WERI-Rb-1 (cell line): ENCODE measurements around the gene RARRES2.

Experiments
- DNase-seq: peaks from one replicate; pipeline ENCODE4 v3.0.0-alpha.2; 2020
- H3K27ac ChIP-seq: fragments of 250-450 bp; sonication (Bioruptor Pico); 2 replicates; pipeline ENCODE4 v1.5.1; 2020; ENCODE audit warnings: mild to moderate bottlenecking, moderate library complexity
- H3K27me3 ChIP-seq: fragments of 250-450 bp; sonication (Bioruptor Pico); 2 replicates; pipeline ENCODE4 v1.5.1; 2021; ENCODE audit warnings: mild to moderate bottlenecking, low read depth, moderate library complexity; ENCODE audit not compliant: insufficient read depth, severe bottlenecking
- H3K36me3 ChIP-seq: fragments of 250-450 bp; sonication (Bioruptor Pico); 2 replicates; pipeline ENCODE4 v1.5.1; 2020; ENCODE audit warnings: mild to moderate bottlenecking, moderate library complexity
- H3K4me3 ChIP-seq: 2 replicates; pipeline ENCODE4 v1.5.1; 2011; ENCODE audit warnings: low read depth, mild to moderate bottlenecking, control low read depth, low read length
- H3K9me3 ChIP-seq: fragments of 250-450 bp; sonication (Bioruptor Pico); 2 replicates; pipeline ENCODE4 v1.5.1; 2021; ENCODE audit warnings: mild to moderate bottlenecking, moderate library complexity; ENCODE audit not compliant: severe bottlenecking
- TF ChIP-seq, protein P1 (sequence below): IDR thresholded peaks from 2 replicates; pipeline ENCODE4 v1.5.1; 2011; ENCODE audit warnings: low read depth, mild to moderate bottlenecking, control low read depth, inconsistent platforms, low read length

The RARRES2 gene

DNA sequence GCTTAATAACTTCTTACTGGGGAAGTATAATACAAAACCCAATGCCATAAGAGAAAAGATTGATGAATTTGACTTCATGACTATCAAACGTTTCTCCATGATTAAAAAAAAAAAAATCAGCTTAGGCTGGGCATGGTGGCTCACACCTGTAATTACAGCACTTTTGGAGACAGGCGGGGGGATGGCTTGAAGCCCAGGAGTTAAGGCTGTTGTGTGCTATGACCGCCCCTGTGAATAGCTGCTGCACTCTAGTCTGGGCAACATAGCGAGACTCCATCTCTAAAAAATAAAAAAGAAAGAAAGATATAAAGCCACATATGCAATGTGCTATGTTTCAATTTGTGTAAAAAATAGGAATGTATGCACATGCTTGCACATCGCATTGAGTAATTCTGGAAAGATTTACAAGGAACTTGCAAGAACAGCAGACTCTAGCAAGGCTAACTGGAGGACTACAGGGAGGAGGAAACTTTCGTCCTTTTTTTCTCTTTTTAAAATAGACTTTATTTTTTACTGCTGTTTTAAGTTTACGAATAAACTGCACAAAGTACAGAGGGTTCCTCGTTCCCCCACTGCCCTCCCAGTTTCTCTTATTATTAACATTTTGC is 10.3 kb upstream of the RARRES2 start:
- Histone ChIP-seq H3K4me3 (no peak overlapping the region), H3K27ac (no peak overlapping the region), H3K9me3 (no peaks in the 10 kb centered on the region), H3K27me3 (no peaks in the 10 kb centered on the region), H3K36me3 (no peaks in the 10 kb centered on the region)
- no peak for DNase-seq
- TF ChIP-seq, protein P1, sequence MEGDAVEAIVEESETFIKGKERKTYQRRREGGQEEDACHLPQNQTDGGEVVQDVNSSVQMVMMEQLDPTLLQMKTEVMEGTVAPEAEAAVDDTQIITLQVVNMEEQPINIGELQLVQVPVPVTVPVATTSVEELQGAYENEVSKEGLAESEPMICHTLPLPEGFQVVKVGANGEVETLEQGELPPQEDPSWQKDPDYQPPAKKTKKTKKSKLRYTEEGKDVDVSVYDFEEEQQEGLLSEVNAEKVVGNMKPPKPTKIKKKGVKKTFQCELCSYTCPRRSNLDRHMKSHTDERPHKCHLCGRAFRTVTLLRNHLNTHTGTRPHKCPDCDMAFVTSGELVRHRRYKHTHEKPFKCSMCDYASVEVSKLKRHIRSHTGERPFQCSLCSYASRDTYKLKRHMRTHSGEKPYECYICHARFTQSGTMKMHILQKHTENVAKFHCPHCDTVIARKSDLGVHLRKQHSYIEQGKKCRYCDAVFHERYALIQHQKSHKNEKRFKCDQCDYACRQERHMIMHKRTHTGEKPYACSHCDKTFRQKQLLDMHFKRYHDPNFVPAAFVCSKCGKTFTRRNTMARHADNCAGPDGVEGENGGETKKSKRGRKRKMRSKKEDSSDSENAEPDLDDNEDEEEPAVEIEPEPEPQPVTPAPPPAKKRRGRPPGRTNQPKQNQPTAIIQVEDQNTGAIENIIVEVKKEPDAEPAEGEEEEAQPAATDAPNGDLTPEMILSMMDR: no peak

DNA sequence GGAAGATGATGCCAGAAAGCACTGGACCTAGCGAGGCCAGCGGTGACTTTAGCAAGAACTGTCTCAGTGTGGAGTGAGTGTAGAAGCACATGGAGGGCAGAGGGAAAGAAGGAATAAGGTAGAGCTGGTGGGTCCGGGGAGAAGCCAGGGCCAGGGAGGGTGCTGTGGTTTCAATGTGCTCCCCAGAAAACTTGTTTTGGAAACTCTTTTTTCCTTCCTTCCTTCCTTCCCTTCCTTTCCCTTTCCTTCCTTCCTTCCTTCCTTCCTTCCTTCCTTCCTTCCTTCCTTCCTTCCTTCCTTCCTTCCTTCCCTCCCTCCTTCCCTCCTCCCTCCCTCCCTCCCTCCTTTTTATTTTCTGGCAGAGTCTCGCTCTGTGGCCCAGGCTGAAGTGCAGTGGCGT is 5.5 kb upstream of the RARRES2 start:
- no peaks in the 10 kb centered on the region for H3K27me3 ChIP-seq
- no peak overlapping the region for H3K4me3 ChIP-seq

DNA sequence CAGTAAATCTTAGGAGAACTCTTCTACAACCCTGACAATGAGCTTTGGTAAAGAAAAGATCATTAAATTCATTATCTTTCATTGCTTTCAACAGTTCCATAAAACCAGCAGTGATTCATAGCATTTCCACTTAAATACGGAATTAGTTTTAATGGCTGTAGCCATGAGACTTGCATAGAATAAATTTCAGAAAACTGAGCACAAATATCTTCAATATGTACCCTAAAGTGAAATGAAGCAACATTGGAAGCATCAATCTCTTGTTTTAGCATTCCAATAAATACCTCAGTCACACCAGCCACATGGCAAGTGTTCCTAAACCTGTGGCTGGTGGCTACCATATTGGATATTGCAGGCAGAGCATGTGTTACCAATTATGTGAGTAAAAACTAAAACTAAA is 3.6 kb upstream of the RARRES2 start:
- H3K27ac ChIP-seq: no peak overlapping the region
- no peak overlapping the region for H3K4me3 ChIP-seq
- no peak for DNase-seq
- no peaks in the 10 kb centered on the region for H3K9me3 ChIP-seq
- H3K27me3 ChIP-seq: no peaks in the 10 kb centered on the region
- no peaks in the 10 kb centered on the region for H3K36me3 ChIP-seq
- TF ChIP-seq, protein P1: no peak

More for the DNA sequence above, 5.5 kb upstream of the RARRES2 start:
- TF ChIP-seq, protein P1: no peak
- no peaks in the 10 kb centered on the region for H3K36me3 ChIP-seq
- H3K9me3 ChIP-seq: no peaks in the 10 kb centered on the region
- no peak overlapping the region for H3K27ac ChIP-seq
- DNase-seq: no peak

DNA sequence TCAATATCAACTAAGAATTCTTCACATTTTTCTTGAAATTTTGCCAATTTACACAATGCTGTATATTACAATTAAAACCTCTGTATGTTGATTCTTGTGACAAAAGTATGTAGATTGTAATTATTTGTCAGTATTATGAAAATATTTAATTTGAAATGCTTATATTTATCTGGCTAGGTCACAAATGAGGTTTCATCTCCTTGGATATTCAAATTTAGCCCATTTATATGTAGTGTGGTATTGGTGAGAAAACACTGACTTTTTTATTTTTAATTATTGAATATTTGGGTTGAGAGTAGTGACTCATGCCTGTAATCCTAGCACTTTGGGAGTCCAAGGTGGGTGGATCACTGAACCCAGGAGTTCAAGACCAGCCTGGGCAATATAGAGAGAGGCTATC is 2.9 kb upstream of the RARRES2 start:
- TF ChIP-seq, protein P1: no peak
- H3K27ac ChIP-seq: no peak overlapping the region
- no peaks in the 10 kb centered on the region for H3K36me3 ChIP-seq
- no peaks in the 10 kb centered on the region for H3K9me3 ChIP-seq
- H3K27me3 ChIP-seq: no peaks in the 10 kb centered on the region
- no peak overlapping the region for H3K4me3 ChIP-seq
- DNase-seq: no peak

DNA sequence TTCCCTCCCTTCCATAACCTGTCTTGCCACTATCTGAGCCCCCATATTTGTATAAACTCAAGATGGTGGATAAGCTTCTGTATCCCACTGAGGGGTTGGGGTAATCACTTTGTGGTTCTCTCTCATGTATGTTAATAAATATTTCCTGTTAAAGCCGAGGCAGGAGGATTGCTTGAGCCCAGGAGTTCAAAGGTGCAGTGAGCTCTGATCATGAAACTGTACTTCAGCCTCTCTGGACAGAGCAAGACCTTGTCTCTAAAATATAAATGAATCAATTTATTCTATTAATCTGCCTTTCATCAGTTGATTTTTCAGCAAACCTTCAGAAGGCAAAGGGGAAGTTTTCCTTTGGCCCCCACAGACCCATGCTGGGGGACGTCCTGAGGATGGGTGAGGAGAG is 1.8 kb upstream of the RARRES2 start:
- H3K27me3 ChIP-seq: no peaks in the 10 kb centered on the region
- no peaks in the 10 kb centered on the region for H3K9me3 ChIP-seq
- no peak for DNase-seq
- TF ChIP-seq, protein P1: no peak
- H3K4me3 ChIP-seq: no peak overlapping the region
- no peaks in the 10 kb centered on the region; the same call in 1 of the 2 replicates for H3K36me3 ChIP-seq
- H3K27ac ChIP-seq: no peak overlapping the region

DNA sequence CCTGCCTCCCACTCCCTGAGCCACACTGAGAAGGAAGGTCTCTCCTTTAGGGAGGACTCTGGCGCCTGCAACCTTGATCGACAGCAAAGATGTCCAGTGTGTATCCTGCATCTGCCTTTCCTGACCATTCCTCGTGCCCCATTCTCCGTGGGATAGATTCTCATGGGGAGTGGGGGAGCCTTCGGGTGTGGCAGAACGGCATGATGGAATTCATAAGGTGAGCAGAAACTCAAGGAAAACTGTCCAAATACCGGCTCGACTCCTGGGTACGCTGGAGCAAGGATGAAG is 636 bp upstream of the RARRES2 start:
- H3K9me3 ChIP-seq: no peaks in the 10 kb centered on the region
- H3K27me3 ChIP-seq: no peaks in the 10 kb centered on the region
- no peak overlapping the region for H3K4me3 ChIP-seq
- H3K27ac ChIP-seq: no peak overlapping the region
- H3K36me3 ChIP-seq: peaks cover 9% of the 10 kb centered on the region
- DNase-seq: no peak
- TF ChIP-seq, protein P1: no peak
